Transverse colon (tissue), 4 donors: ENCODE results near the gene RUSC1. TPM values are rescaled to one million over a fixed set of nuclear protein-coding genes. Genes with fewer than 3 reads are reported as not detected.
A peak's percentile ranks its signal among the peaks of the same experiment; 100 is the strongest.

ENCODE experiments used
- DNase-seq: peaks from one replicate; pipeline ENCODE4 v3.0.0-alpha.2; 2019
- H3K27ac ChIP-seq, 4 donors: fragments of 200-600 bp; sonication (generic); 2 replicates each; pipeline ENCODE4 v1.5.1; 2016 to 2018; ENCODE audit warnings: inconsistent platforms in 4 of 4
- H3K27me3 ChIP-seq: fragments of 200-600 bp; sonication (generic); 2 replicates; pipeline ENCODE4 v1.5.1; 2017; ENCODE audit warnings: inconsistent platforms
- H3K36me3 ChIP-seq, 4 donors: fragments of 200-600 bp; sonication (generic); 2 replicates each; pipeline ENCODE4 v1.5.1; 2017 to 2019; ENCODE audit warnings: inconsistent platforms in 4 of 4
- H3K4me1 ChIP-seq, 4 donors: fragments of 200-600 bp; sonication (generic); 2 replicates each; pipeline ENCODE4 v1.5.1; 2017 to 2020; ENCODE audit warnings: inconsistent platforms in 4 of 4
- H3K4me3 ChIP-seq, 4 donors: fragments of 200-600 bp; sonication (generic); 1 replicate in 1 of 4; 2 replicates in 3 of 4; pipeline versions ENCODE4 v1.5.1 to v1.6.1; 2017 to 2019; ENCODE audit warnings: inconsistent platforms in 4 of 4
- H3K9me3 ChIP-seq, 2 donors: fragments of 200-600 bp; sonication (generic); 2 replicates each; pipeline ENCODE4 v1.5.1; 2017 to 2019; ENCODE audit warnings: inconsistent platforms in 2 of 2
- CTCF ChIP-seq, 5 experiments: fragments of 200-600 bp in 3 of 5; fragments of 450-650 bp in 2 of 5; sonication (generic) in 3 of 5; IDR thresholded peaks; 1 replicate in 2 of 5; 2 replicates in 3 of 5; pipeline ENCODE4 v1.5.1; 2016 to 2017; ENCODE audit warnings: antibody characterized with exemption in 5 of 5, inconsistent platforms in 3 of 5, mild to moderate bottlenecking in 2 of 5, moderate library complexity in 1 of 5
- EP300 ChIP-seq: sonication (generic); formaldehyde crosslinking; IDR thresholded peaks from one replicate; pipeline ENCODE4 v1.6.1; 2017; ENCODE audit warnings: antibody characterized with exemption, low read depth
- POLR2A ChIP-seq: fragments of 450-650 bp; IDR thresholded peaks from one replicate; pipeline ENCODE4 v1.6.1; 2016; ENCODE audit warnings: antibody characterized with exemption, mild to moderate bottlenecking, moderate library complexity
- POLR2AphosphoS5 ChIP-seq, 3 donors: sonication (generic); formaldehyde crosslinking; IDR thresholded peaks; one replicate each; pipeline ENCODE4 v1.6.1; 2016; ENCODE audit warnings: antibody characterized with exemption in 3 of 3
- WGBS, 2 donors: methylation state at CpG; one replicate each; pipeline ENCODE4 v1.1.5; 2018; ENCODE audit warnings: low coverage in 1 of 2; 5-methylcytosine and 5-hydroxymethylcytosine counted together
- in situ Hi-C, 4 donors: fragments of 200-750 bp; cut with MboI; loops; one replicate each; pipeline versions ENCODE4 v1.15.0 to v1.15.1; 2017; ENCODE audit warnings: low sequenced_read_pairs in 3 of 4, low pct_ligation_motif_present in 1 of 4, low pct_unique_long_range_greater_than_20kb in 1 of 4
- intact Hi-C: fragments of 100-400 bp; cut with DNase I; formaldehyde crosslinking; loops from one replicate; pipeline ENCODE4 v1.15.1; 2023; ENCODE audit warnings: low total_unique reads
- small RNA-seq, 4 donors: library from RNA; depleted of rRNA; stranded (forward); fragments of <200 nt; gene quantifications; one replicate each; pipeline ENCODE3, GENCODE V24; 2016
- total RNA-seq, 4 donors: library from RNA; depleted of rRNA; stranded (reverse); fragments of >200 nt; gene quantifications; one replicate each; pipeline ENCODE4 v1.1.0, GENCODE V29; 2016

RUSC1 gene
- total RNA-seq, 4 donors from 2014 or later: 43.4 to 121 (median 65.5) TPM

DNA sequence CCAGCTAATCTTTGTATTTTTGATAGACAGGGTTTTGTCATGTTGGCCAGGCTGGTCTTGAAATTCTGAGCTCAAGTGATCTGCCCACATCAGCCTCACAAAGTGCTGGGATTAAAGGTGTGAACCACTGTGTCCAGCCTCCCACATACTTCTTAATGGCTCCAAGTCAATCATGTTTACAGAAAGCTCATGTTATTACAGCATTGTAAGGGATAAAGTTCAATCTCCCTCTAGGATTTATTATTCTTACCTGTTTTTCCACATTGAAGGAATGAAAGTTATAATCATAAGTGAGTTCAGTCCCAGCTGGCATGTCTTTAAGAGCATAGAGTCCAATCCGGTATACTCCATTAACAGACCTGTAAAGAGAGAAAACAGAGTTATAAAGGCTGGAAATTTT is 39.4 kb downstream of the RUSC1 start:
- intact Hi-C loops: no loop called here
- H3K9me3 ChIP-seq: no peaks in the 10 kb centered on the region
- in situ Hi-C loops: no loop called here
- H3K4me3 ChIP-seq: no peak overlapping the region
- peak overlapping the region in 3 of 4 donors; percentile 35 to 57 (median 37) for H3K27ac ChIP-seq
- peaks cover 0 to 10% (median 5%) of the 10 kb centered on the region in 4 donors for H3K4me1 ChIP-seq
- WGBS, 2 donors: 56 to 64% methylated on average over 1 of the region's 1 CpG
- DNase-seq: no peak
- peaks cover 0 to 46% (median 21%) of the 10 kb centered on the region in 4 donors for H3K36me3 ChIP-seq
- TF ChIP-seq POLR2AphosphoS5 (IDR thresholded peaks at IDR 0.05) (no peak), EP300 (no peak), CTCF (IDR thresholded peaks at IDR 0.05) (no peak), POLR2A (no peak)
- H3K27me3 ChIP-seq: no peaks in the 10 kb centered on the region

- TF ChIP-seq EP300 (no peak), POLR2A (no peak), CTCF (IDR thresholded peaks at IDR 0.05) (no peak), POLR2AphosphoS5 (IDR thresholded peaks at IDR 0.05) (no peak)
- H3K36me3 ChIP-seq: peaks cover 0 to 56% (median 23%) of the 10 kb centered on the region in 4 donors
- peak overlapping the region in 2 of 4 donors; percentile 1 to 43 for H3K27ac ChIP-seq
- no peaks in the 10 kb centered on the region for H3K4me1 ChIP-seq
- in situ Hi-C loops: no loop called here
- intact Hi-C loops: no loop called here
- no peaks in the 10 kb centered on the region for H3K27me3 ChIP-seq
- no peak overlapping the region for H3K4me3 ChIP-seq
- 71 to 76% methylated on average over 3 of the region's 3 CpGs for WGBS, 2 donors
- H3K9me3 ChIP-seq: no peaks in the 10 kb centered on the region
- no peak for DNase-seq
Observed at GRCh38 chr1:155379180-155379579, 58.5 kb downstream of the RUSC1 start.

DNA sequence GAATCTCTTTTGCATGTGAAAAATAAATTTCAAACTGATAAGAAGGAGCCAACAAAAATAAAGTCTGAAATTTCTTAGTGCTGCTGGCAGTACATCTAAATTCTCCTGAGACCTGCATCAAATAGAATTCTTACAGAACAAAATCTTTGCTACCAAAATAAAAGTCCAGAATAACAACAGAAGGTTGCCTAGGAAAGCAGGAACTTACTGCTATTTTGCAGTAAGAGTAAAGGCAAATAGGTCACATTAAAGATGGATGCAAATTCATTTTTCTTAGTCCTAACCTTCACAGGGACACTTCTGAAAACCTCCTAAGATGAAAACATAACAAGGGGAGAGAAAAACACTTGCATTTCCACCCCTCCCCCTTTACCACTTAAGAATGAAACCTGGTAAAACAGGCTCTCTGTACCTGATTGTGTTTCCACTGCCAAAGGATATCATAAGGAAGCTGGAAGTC is 59.0 kb downstream of the RUSC1 start:
- Histone ChIP-seq H3K4me1 (no peaks in the 10 kb centered on the region), H3K36me3 (peaks cover 0 to 52% (median 20%) of the 10 kb centered on the region in 4 donors), H3K9me3 (no peaks in the 10 kb centered on the region), H3K27me3 (no peaks in the 10 kb centered on the region), H3K27ac (peak overlapping the region in 2 of 4 donors; percentile 1 to 43), H3K4me3 (no peak overlapping the region)
- DNase-seq: no peak
- intact Hi-C loops: no loop called here
- in situ Hi-C loops: no loop called here
- TF ChIP-seq POLR2AphosphoS5 (IDR thresholded peaks at IDR 0.05) (no peak), POLR2A (no peak), EP300 (no peak), CTCF (IDR thresholded peaks at IDR 0.05) (no peak)

Small RNA genes lying within 50 kb of the gene (small RNA-seq; reads per million reads assigned to genes)
- 0 reads per million in 4 donors for gene RNU6-106P

Other genes with a start within 250 kb of the RUSC1 start
- gene EFNA3, start 242.1 kb upstream of the RUSC1 start, total RNA-seq: 1 to 10 TPM; 3.4 to 7.9 (median 7.2) TPM
- gene EFNA1, start 193.0 kb upstream of the RUSC1 start, total RNA-seq: 100 to 1,000 TPM in 1 of 4 donors, 10 to 100 TPM in 3; 18.5 to 108 (median 62.7) TPM
- 100 to 1,000 TPM in 1 of 4 donors, 10 to 100 TPM in 2, 1 to 10 TPM in 1; 5.2 to 199 (median 44.4) TPM for gene SLC50A1, start 185.0 kb upstream of the RUSC1 start, total RNA-seq
- 100 to 1,000 TPM in 1 of 4 donors, 10 to 100 TPM in 2, 1 to 10 TPM in 1; 7.2 to 130 (median 62.6) TPM for gene DPM3, start 180.4 kb upstream of the RUSC1 start, total RNA-seq
- gene KRTCAP2, start 147.6 kb upstream of the RUSC1 start, total RNA-seq: 100 to 1,000 TPM; 106 to 240 (median 131) TPM
- under 1 TPM in 2 of 4 donors, not detected in 2; 0.41 to 0.48 TPM for gene TRIM46, start 147.0 kb upstream of the RUSC1 start, total RNA-seq
- 10 to 100 TPM; 19.2 to 37.8 (median 27.0) TPM for gene THBS3, start 113.0 kb upstream of the RUSC1 start, total RNA-seq
- gene MTX1, start 112.2 kb upstream of the RUSC1 start, total RNA-seq: 10 to 100 TPM; 24.3 to 64.0 (median 46.0) TPM
- 10 to 100 TPM in 3 of 4 donors, 1 to 10 TPM in 1; 9.0 to 21.9 (median 15.7) TPM for gene ENTREP3, start 65.4 kb upstream of the RUSC1 start, total RNA-seq
- 10 to 100 TPM in 3 of 4 donors, 1 to 10 TPM in 1; 7.8 to 61.3 (median 35.2) TPM for gene SCAMP3, start 58.5 kb upstream of the RUSC1 start, total RNA-seq
- gene CLK2, start 47.4 kb upstream of the RUSC1 start, total RNA-seq: 10 to 100 TPM; 31.9 to 92.9 (median 51.5) TPM
- gene HCN3, start 43.4 kb upstream of the RUSC1 start, total RNA-seq: 10 to 100 TPM; 13.0 to 34.0 (median 22.2) TPM
- gene PKLR, start 19.5 kb upstream of the RUSC1 start, total RNA-seq: 1 to 10 TPM in 1 of 4 donors, under 1 TPM in 2, not detected in 1; 0.40 to 5.6 (median 0.64) TPM
- gene FDPS, start 12.0 kb upstream of the RUSC1 start, total RNA-seq: 100 to 1,000 TPM in 2 of 4 donors, 10 to 100 TPM in 2; 73.7 to 158 (median 104) TPM
- 100 to 1,000 TPM in 2 of 4 donors, 10 to 100 TPM in 2; 47.4 to 206 (median 89.1) TPM for gene ASH1L, start 241.9 kb downstream of the RUSC1 start, total RNA-seq